ENCODE results near the gene NRXN3. TPM values are rescaled to one million over a fixed set of nuclear protein-coding genes. Genes with fewer than 3 reads are reported as not detected.

The NRXN3 gene
- polyA plus RNA-seq, 1 experiment = 7.0 TPM

DNA sequence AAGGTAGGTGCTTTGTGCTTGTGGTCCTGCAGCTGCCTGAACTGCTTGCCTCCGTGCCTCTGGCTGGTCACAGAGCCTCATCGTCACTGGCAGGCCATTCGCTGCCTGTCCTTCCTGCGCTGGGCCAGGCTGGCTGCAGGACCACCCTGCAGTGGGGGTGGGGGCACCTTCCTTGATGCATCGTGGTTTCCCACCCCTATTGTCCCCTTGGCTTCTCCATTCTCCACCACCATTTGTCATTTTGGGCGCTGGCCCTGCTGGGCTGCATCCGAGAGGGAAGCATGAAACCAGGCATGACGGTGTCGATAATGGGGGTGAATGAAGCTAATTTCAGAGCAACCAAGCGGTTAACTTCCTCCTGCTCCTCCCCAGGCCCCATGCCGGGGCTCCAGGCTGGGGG lies 127.7 kb downstream of the NRXN3 start:
- no peak overlapping the region for H3K4me3 ChIP-seq (ENCODE audit: low read depth, low read length)
- DNase-seq (ENCODE audit: low read depth) = no peak
- POLR2A ChIA-PET = no interaction called here
- no peaks in the 10 kb centered on the region for H3K27me3 ChIP-seq (ENCODE audit: control insufficient read depth, insufficient read depth, low read length)
- TF ChIP-seq CTCF (IDR thresholded peaks at IDR 0.05; ENCODE audit: insufficient read depth, low read depth, low read length) = no peak
- H3K36me3 ChIP-seq (ENCODE audit: control insufficient read depth, insufficient read depth, low read length) = no peaks in the 10 kb centered on the region
- CTCF ChIA-PET = no interaction called here

- Histone ChIP-seq H3K4me3 (ENCODE audit: low read depth, low read length) (no peak overlapping the region), H3K27me3 (ENCODE audit: control insufficient read depth, insufficient read depth, low read length) (no peaks in the 10 kb centered on the region), H3K36me3 (ENCODE audit: control insufficient read depth, insufficient read depth, low read length) (no peaks in the 10 kb centered on the region)
- CTCF ChIA-PET = no interaction called here
- POLR2A ChIA-PET = no interaction called here
- no peak for TF ChIP-seq CTCF (IDR thresholded peaks at IDR 0.05; ENCODE audit: insufficient read depth, low read depth, low read length)
- no peak for DNase-seq (ENCODE audit: low read depth)
These were observed 128.1 kb downstream of the NRXN3 start for GRCh38 chr14:78298298-78298697.

GRCh38 chr14:78302841-78303240 lies 132.7 kb downstream of the NRXN3 start:
- CTCF ChIA-PET = no interaction called here
- POLR2A ChIA-PET = no interaction called here
- no peak for TF ChIP-seq CTCF (IDR thresholded peaks at IDR 0.05; ENCODE audit: insufficient read depth, low read depth, low read length)
- Histone ChIP-seq H3K36me3 (ENCODE audit: control insufficient read depth, insufficient read depth, low read length) (no peaks in the 10 kb centered on the region), H3K4me3 (ENCODE audit: low read depth, low read length) (no peak overlapping the region), H3K27me3 (ENCODE audit: control insufficient read depth, insufficient read depth, low read length) (no peaks in the 10 kb centered on the region)
- DNase-seq (ENCODE audit: low read depth) = no peak

DNA sequence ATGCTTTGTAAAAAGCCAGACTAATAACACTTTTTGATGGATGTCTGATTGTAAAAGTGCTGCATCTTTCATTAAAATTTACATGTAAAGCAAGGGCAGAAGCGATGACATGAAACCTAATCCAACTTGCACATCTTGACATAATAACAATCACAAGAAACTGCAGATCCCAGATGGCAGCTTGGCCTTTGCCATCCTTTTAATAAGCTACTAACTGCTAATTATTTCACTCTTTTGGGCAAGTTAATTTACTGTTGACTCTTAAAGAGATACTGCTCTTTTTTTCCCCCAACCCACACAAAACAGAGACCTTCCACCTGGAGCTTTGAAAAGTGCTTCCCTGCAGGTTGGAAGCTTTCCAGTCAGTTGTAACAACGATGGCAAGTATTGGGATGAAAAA lies 137.5 kb downstream of the NRXN3 start:
- no peak for TF ChIP-seq CTCF (IDR thresholded peaks at IDR 0.05; ENCODE audit: insufficient read depth, low read depth, low read length)
- Histone ChIP-seq H3K36me3 (ENCODE audit: control insufficient read depth, insufficient read depth, low read length) (no peaks in the 10 kb centered on the region), H3K4me3 (ENCODE audit: low read depth, low read length) (no peak overlapping the region), H3K27me3 (ENCODE audit: control insufficient read depth, insufficient read depth, low read length) (no peaks in the 10 kb centered on the region)
- no peak for DNase-seq (ENCODE audit: low read depth)
- ChIA-PET CTCF (no interaction called here), POLR2A (no interaction called here)

GRCh38 chr14:78308079-78308478 lies 137.9 kb downstream of the NRXN3 start:
- H3K27me3 ChIP-seq (ENCODE audit: control insufficient read depth, insufficient read depth, low read length) = no peaks in the 10 kb centered on the region
- H3K36me3 ChIP-seq (ENCODE audit: control insufficient read depth, insufficient read depth, low read length) = no peaks in the 10 kb centered on the region
- CTCF ChIA-PET = no interaction called here
- POLR2A ChIA-PET = no interaction called here
- no peak for DNase-seq (ENCODE audit: low read depth)
- no peak overlapping the region for H3K4me3 ChIP-seq (ENCODE audit: low read depth, low read length)
- TF ChIP-seq CTCF (IDR thresholded peaks at IDR 0.05; ENCODE audit: insufficient read depth, low read depth, low read length) = no peak

Measured in BJ (cell line).